CD4-positive, alpha-beta T cell (primary cell): ENCODE measurements around the gene SET. TPM values are rescaled to one million over a fixed set of nuclear protein-coding genes. Genes with fewer than 3 reads are reported as not detected.

ENCODE experiments used
- ATAC-seq: fragments of 200-7000 bp; cut with Tn5 transposase; one replicate; pipeline ENCODE4 v1.10.0; 2022; ENCODE audit warnings: mild to moderate bottlenecking; ENCODE audit not compliant: poor library complexity
- CTCF ChIA-PET: fragments of 350-600 bp; sonication (Branson Sonifier 250); formaldehyde crosslinking; loops from one replicate; lab custom pipeline; 2021; ENCODE audit warnings: antibody characterized with exemption, inconsistent platforms; lab: Charles Lee
- POLR2A ChIA-PET: fragments of 350-600 bp; sonication (Branson Sonifier 250); formaldehyde crosslinking; loops from one replicate; lab custom pipeline; 2021; ENCODE audit warnings: antibody characterized with exemption, inconsistent platforms; lab: Charles Lee
- DNase-seq, 14 experiments: peaks; one replicate each; pipeline ENCODE4 v3.0.0-alpha.2; 2013 to 2020; ENCODE audit warnings: mixed read lengths in 2 of 14
- H3K27ac ChIP-seq, 2 donors: one replicate each; pipeline versions ENCODE4 v1.5.1 to v1.7.0; 2013; ENCODE audit warnings: low read length in 2 of 2, low read depth in 1 of 2, mild to moderate bottlenecking in 1 of 2
- H3K27me3 ChIP-seq, 2 experiments: 1 replicate in 1 of 2; 2 replicates in 1 of 2; pipeline versions ENCODE4 v1.6.1 to v1.7.0; 2013; ENCODE audit warnings: low read length in 2 of 2, control low read depth in 1 of 2, mild to moderate bottlenecking in 1 of 2, moderate library complexity in 1 of 2; ENCODE audit not compliant: insufficient read depth in 2 of 2, control insufficient read depth in 1 of 2
- H3K36me3 ChIP-seq: one replicate; pipeline ENCODE4 v1.6.1; 2013; ENCODE audit warnings: low read length, control low read depth; ENCODE audit not compliant: insufficient read depth
- H3K4me1 ChIP-seq: one replicate; pipeline ENCODE4 v1.6.1; 2013; ENCODE audit warnings: low read length, control low read depth; ENCODE audit not compliant: insufficient read depth
- H3K4me3 ChIP-seq: one replicate; pipeline ENCODE4 v1.5.1; 2013; ENCODE audit warnings: mild to moderate bottlenecking, low read length, moderate library complexity
- H3K9me3 ChIP-seq, 2 experiments: 1 replicate in 1 of 2; 2 replicates in 1 of 2; pipeline versions ENCODE4 v1.6.1 to v1.7.0; 2013; ENCODE audit warnings: low read length in 2 of 2, mild to moderate bottlenecking in 2 of 2, control low read depth in 1 of 2, moderate library complexity in 1 of 2; ENCODE audit not compliant: control insufficient read depth in 1 of 2, insufficient read depth in 1 of 2
- H3K27ac Mint-ChIP-seq: one replicate; pipeline ENCODE4 v1.8.0; 2020; ENCODE audit warnings: mixed read lengths
- H3K27me3 Mint-ChIP-seq: one replicate; pipeline ENCODE4 v1.8.0; 2021; ENCODE audit warnings: mixed read lengths
- H3K36me3 Mint-ChIP-seq: one replicate; pipeline ENCODE4 v1.8.0; 2021; ENCODE audit warnings: low read depth, mixed read lengths
- H3K4me1 Mint-ChIP-seq: one replicate; pipeline ENCODE4 v1.8.0; 2021; ENCODE audit warnings: low read depth, mixed read lengths
- H3K4me3 Mint-ChIP-seq: one replicate; pipeline ENCODE4 v1.8.0; 2020; ENCODE audit warnings: mild to moderate bottlenecking, mixed read lengths
- H3K9me3 Mint-ChIP-seq: one replicate; pipeline ENCODE4 v1.8.0; 2020; ENCODE audit warnings: mixed read lengths
- CTCF ChIP-seq: fragments of 200-600 bp; IDR thresholded peaks from one replicate; pipeline ENCODE4 v1.8.0; 2022; ENCODE audit warnings: antibody characterized with exemption, mild to moderate bottlenecking
- intact Hi-C, 2 experiments: fragments of 100-400 bp; cut with DNase I in 1 of 2; cut with micrococcal nuclease in 1 of 2; formaldehyde crosslinking; loops; one replicate each; pipeline versions ENCODE4 v1.15.1 to v1.9.0; 2023 to 2025; cut with DNase I, micrococcal nuclease
- total RNA-seq, 174 experiments: library from RNA in 2 of 174; stranded (reverse) in 2 of 174; gene quantifications; one replicate each; pipeline ENCODE4 v1.2.3 and lab custom pipeline; 2021 to 2026

The SET gene
- total RNA-seq, 2 experiments from 2014 or later: 228 to 241 TPM

- Mint-ChIP-seq H3K36me3 (peaks cover 7% of the 10 kb centered on the region), H3K4me3 (peak overlapping the region; percentile 74), H3K27me3 (no peaks in the 10 kb centered on the region), H3K4me1 (peaks cover 12% of the 10 kb centered on the region), H3K27ac (no peak overlapping the region), H3K9me3 (no peaks in the 10 kb centered on the region)
- no peak overlapping the region for H3K27ac ChIP-seq
- ChIA-PET CTCF (interaction anchor here (0.9 to 1.3 kb wide), 4 partner anchors 10 to 117 kb away, joined by 4 to 7 read pairs (median 5); partner anchors contain the start of genes ENDOG and SET), POLR2A (interaction anchor here (1.1 to 1.2 kb wide), 2 partner anchors 8 to 17 kb away, joined by 3 to 4 read pairs; no protein-coding TSS in a partner anchor)
- ATAC-seq (no peak), DNase-seq (peak in 1 of 14 experiments; percentile 29)
- no peaks in the 10 kb centered on the region for H3K9me3 ChIP-seq
- peaks cover 20% of the 10 kb centered on the region for H3K4me1 ChIP-seq
- no peaks in the 10 kb centered on the region for H3K27me3 ChIP-seq
- peaks cover 9% of the 10 kb centered on the region for H3K36me3 ChIP-seq
- H3K4me3 ChIP-seq: no peak overlapping the region
- intact Hi-C loops: loop anchor here (5.0 kb wide), 3 partner anchors 44 to 86 kb away; partner anchors contain the start of genes DYNC2I2 (in 1 of the 2), TBC1D13 (in 1 of the 2) and ZER1 (in 1 of the 2)
- TF ChIP-seq CTCF: no peak
Observed at GRCh38 chr9:128701227-128701854, 12.3 kb downstream of the SET start.

- DNase-seq: peak; percentile 73 to 91 (median 83)
- H3K4me3 Mint-ChIP-seq: peak within 1 kb of the TSS; percentile 91
- ATAC-seq: peak; percentile 84
- H3K36me3 Mint-ChIP-seq: no peaks in the 10 kb centered on the region
- no peaks in the 10 kb centered on the region for H3K27me3 Mint-ChIP-seq
- ChIA-PET CTCF (interaction anchor here (0.6 to 1.3 kb wide), 13 partner anchors 9 to 270 kb away, joined by 3 to 7 read pairs (median 4); partner anchors contain the start of genes ENDOG, SET and ZDHHC12), POLR2A (interaction anchor here (0.5 to 1.2 kb wide), 6 partner anchors 10 to 116 kb away, joined by 3 to 7 read pairs (median 4); partner anchors contain the start of genes ENDOG, SET and ZDHHC12)
- Histone ChIP-seq H3K27me3 (no peaks in the 10 kb centered on the region), H3K36me3 (no peaks in the 10 kb centered on the region), H3K4me1 (peaks cover 20% of the 10 kb centered on the region), H3K4me3 (peak within 1 kb of the TSS; percentile 56), H3K9me3 (no peaks in the 10 kb centered on the region), H3K27ac (no peak within 1 kb of the TSS)
- intact Hi-C loops: loop anchor here (5.0 kb wide), 3 partner anchors 45 to 85 kb away; partner anchors contain the start of genes DYNC2I2 (in 1 of the 2), TBC1D13 (in 1 of the 2) and ZER1 (in 1 of the 2)
- TF ChIP-seq CTCF: peak; percentile 92
- H3K4me1 Mint-ChIP-seq: peaks cover 11% of the 10 kb centered on the region
- H3K9me3 Mint-ChIP-seq: no peaks in the 10 kb centered on the region
- peak within 1 kb of the TSS; percentile 24 for H3K27ac Mint-ChIP-seq
Observed at GRCh38 chr9:128702445-128702948, 13.5 kb downstream of the SET start, which contains the start of gene PKN3. Gene PKN3, plus strand, starts transcription at chr9:128702503. Its CDS starts 413 bp downstream, at chr9:128702916.

DNA sequence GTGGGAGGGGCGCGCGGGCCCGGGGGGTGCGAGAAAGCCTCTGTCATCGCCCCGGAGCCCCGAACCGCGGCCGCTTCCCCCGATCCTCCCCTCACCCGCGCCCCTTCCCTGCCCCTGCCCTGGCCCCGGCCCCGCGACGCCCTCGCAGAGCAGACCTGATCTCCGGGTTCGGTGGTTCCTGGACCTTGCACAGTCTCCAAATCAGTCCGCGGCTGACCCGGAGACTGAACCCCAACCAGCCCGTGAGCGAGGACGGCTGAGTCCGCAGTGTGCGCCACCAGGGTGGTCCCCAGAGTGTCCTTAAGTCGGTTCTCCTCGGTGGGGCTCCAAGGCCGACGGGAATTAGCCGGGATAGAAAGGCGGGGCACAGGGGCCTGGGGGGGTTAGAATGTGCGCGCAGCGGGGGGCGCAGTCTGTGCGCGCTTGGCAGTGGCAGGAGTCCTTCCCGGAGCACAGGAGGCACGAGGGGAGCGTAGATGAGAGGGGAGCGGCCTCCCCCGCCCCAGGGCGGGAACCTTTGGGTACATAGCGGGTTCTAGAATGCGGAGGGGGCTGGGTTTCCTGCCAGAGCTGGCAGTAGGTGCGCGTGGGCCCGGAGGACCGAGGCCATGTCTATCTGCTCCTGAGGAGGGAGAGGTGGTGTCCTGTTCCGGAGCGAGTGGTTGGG is 14.1 kb downstream of the SET start:
- Mint-ChIP-seq H3K27me3 (no peaks in the 10 kb centered on the region), H3K4me1 (peaks cover 11% of the 10 kb centered on the region), H3K4me3 (peak overlapping the region; percentile 86), H3K27ac (peak overlapping the region; percentile 24), H3K9me3 (no peaks in the 10 kb centered on the region), H3K36me3 (no peaks in the 10 kb centered on the region)
- H3K9me3 ChIP-seq: no peaks in the 10 kb centered on the region
- ChIA-PET POLR2A (interaction anchor here (0.5 to 1.1 kb wide), 3 partner anchors 14 to 592 kb away, joined by 3 to 5 read pairs (median 3); partner anchors contain the start of genes SET and ZDHHC12), CTCF (interaction anchor here (0.6 kb wide), 1 partner anchor 30 kb away, joined by 3 read pairs; no protein-coding TSS in a partner anchor)
- H3K27me3 ChIP-seq: no peaks in the 10 kb centered on the region
- intact Hi-C loops: loop anchor here (5.0 kb wide), 3 partner anchors 46 to 84 kb away; partner anchors contain the start of genes DYNC2I2 (in 1 of the 2), TBC1D13 (in 1 of the 2) and ZER1 (in 1 of the 2)
- peaks cover 20% of the 10 kb centered on the region for H3K4me1 ChIP-seq
- ATAC-seq: peak; percentile 35
- DNase-seq: peak in 4 of 14 experiments; percentile 11 to 49 (median 30)
- no peaks in the 10 kb centered on the region for H3K36me3 ChIP-seq
- no peak overlapping the region for H3K27ac ChIP-seq
- no peak for TF ChIP-seq CTCF
- peak overlapping the region; percentile 56 for H3K4me3 ChIP-seq
